GM12891 (cell line): ENCODE results near the gene KLRC4.
"Not testable (repeated sequence)": the region's sequence is repeated elsewhere in the genome, so short reads cannot be mapped to it uniquely, and the experiment has no call there.

ENCODE experiments used
- DNase-seq: peaks from one replicate; pipeline ENCODE4 v3.0.0; 2011; ENCODE audit warnings: low spot score; ENCODE audit not compliant: insufficient read length
- FAIRE-seq: peaks from 2 replicates; lab custom pipeline; 2011; peaks lifted over from hg19 to GRCh38; lab: Jason Lieb, UNC
- PAX5 ChIP-seq: IDR thresholded peaks from 2 replicates; pipeline ENCODE4 v1.6.1; 2011; ENCODE audit warnings: low read length, moderate library complexity, mild to moderate bottlenecking; ENCODE audit not compliant: insufficient read depth, severe bottlenecking
- POLR2A ChIP-seq: IDR thresholded peaks from 2 replicates; pipeline ENCODE4 v1.6.1; 2011; ENCODE audit warnings: low read depth, low read length, control low read depth
- POLR2AphosphoS5 ChIP-seq: IDR thresholded peaks from 2 replicates; pipeline ENCODE4 v1.6.1; 2011; ENCODE audit warnings: low read depth, low read length, control low read depth
- POU2F2 ChIP-seq: IDR thresholded peaks from 2 replicates; pipeline ENCODE4 v1.6.1; 2011; ENCODE audit warnings: low read depth, mild to moderate bottlenecking, control low read depth, low read length, moderate library complexity
- SPI1 ChIP-seq: IDR thresholded peaks from 2 replicates; pipeline ENCODE4 v1.6.1; 2011; ENCODE audit warnings: low read depth, low read length, control low read depth
- TAF1 ChIP-seq: IDR thresholded peaks from 2 replicates; pipeline ENCODE4 v1.6.1; 2011; ENCODE audit warnings: low read depth, low read length, control low read depth

Gene KLRC4

GRCh38 chr12:10422159-10422558, 12.6 kb upstream of the KLRC4 start:
- DNase-seq = not testable (repeated sequence)
- FAIRE-seq = peak; percentile 38

GRCh38 chr12:10420334-10420733, 10.8 kb upstream of the KLRC4 start, which contains the start of gene KLRC3:
Gene KLRC3, minus strand, starts transcription at chr12:10420595. Its CDS starts 45 bp downstream, at chr12:10420550.
- FAIRE-seq, DNase-seq: not testable (repeated sequence)

GRCh38 chr12:10408842-10409241, 715 bp downstream of the KLRC4 start:
- DNase-seq (no peak), FAIRE-seq (no peak)
- TF ChIP-seq SPI1 (no peak), POLR2A (no peak), POU2F2 (no peak), PAX5 (no peak), TAF1 (no peak), POLR2AphosphoS5 (no peak)

GRCh38 chr12:10406725-10407124, 2.8 kb downstream of the KLRC4 start:
- TF ChIP-seq SPI1 = no peak
- TF ChIP-seq POLR2A = no peak
- TF ChIP-seq POLR2AphosphoS5 = no peak
- no peak for TF ChIP-seq TAF1
- TF ChIP-seq POU2F2 = no peak
- TF ChIP-seq PAX5 = no peak
- FAIRE-seq (peak; percentile 62), DNase-seq (no peak)

GRCh38 chr12:10405294-10405693, 4.3 kb downstream of the KLRC4 start:
- no peak for DNase-seq
- TF ChIP-seq POU2F2 (no peak), TAF1 (no peak), POLR2A (no peak), PAX5 (no peak), SPI1 (no peak), POLR2AphosphoS5 (no peak)
- FAIRE-seq = no peak

GRCh38 chr12:10404798-10405197, 4.8 kb downstream of the KLRC4 start:
- no peak for TF ChIP-seq SPI1
- TF ChIP-seq POLR2A = no peak
- TF ChIP-seq POLR2AphosphoS5 = no peak
- no peak for TF ChIP-seq PAX5
- no peak for TF ChIP-seq TAF1
- no peak for TF ChIP-seq POU2F2
- FAIRE-seq = no peak
- DNase-seq = no peak

GRCh38 chr12:10400829-10401228, 8.7 kb downstream of the KLRC4 start:
- DNase-seq = no peak
- TF ChIP-seq PAX5 (no peak), POLR2A (no peak), POLR2AphosphoS5 (no peak), TAF1 (no peak), POU2F2 (no peak), SPI1 (no peak)
- FAIRE-seq = no peak

GRCh38 chr12:10398168-10398567, 11.4 kb downstream of the KLRC4 start:
- no peak for TF ChIP-seq POLR2A
- TF ChIP-seq POLR2AphosphoS5 = no peak
- TF ChIP-seq PAX5 = no peak
- no peak for TF ChIP-seq SPI1
- no peak for FAIRE-seq
- no peak for DNase-seq

- DNase-seq (no peak), FAIRE-seq (no peak)
- TF ChIP-seq TAF1 = no peak
- no peak for TF ChIP-seq SPI1
- TF ChIP-seq PAX5 = no peak
- no peak for TF ChIP-seq POLR2AphosphoS5
- TF ChIP-seq POU2F2 = no peak
- TF ChIP-seq POLR2A = no peak
Measured at GRCh38 chr12:10397296-10397695, 12.3 kb downstream of the KLRC4 start.

GRCh38 chr12:10396176-10396575, 13.4 kb downstream of the KLRC4 start:
- not testable (repeated sequence) for DNase-seq
- FAIRE-seq = peak; percentile 92

- no peak for FAIRE-seq
- DNase-seq = no peak
- TF ChIP-seq POLR2A (no peak), PAX5 (no peak), POU2F2 (no peak), SPI1 (peak; percentile 84)
Measured at GRCh38 chr12:10395390-10395998, 14.1 kb downstream of the KLRC4 start.

GRCh38 chr12:10394531-10395152, 14.9 kb downstream of the KLRC4 start:
- not testable (repeated sequence) for DNase-seq, FAIRE-seq
